ENCODE data around the gene SDR42E2. TPM values are rescaled to one million over a fixed set of nuclear protein-coding genes. Genes with fewer than 3 reads are reported as not detected.
A peak's percentile ranks its signal among the peaks of the same experiment; 100 is the strongest.

The SDR42E2 gene
- total RNA-seq, 1 donor from 2014 or later = 0.24 TPM

GRCh38 chr16:22206842-22207714 is 44.8 kb downstream of the SDR42E2 start:
- ATAC-seq = peak; percentile 79

GRCh38 chr16:22207715-22208360 is 45.5 kb downstream of the SDR42E2 start:
- peak overlapping the region; percentile 87 for H3K27ac ChIP-seq
- peaks cover 8% of the 10 kb centered on the region for H3K36me3 ChIP-seq
- ATAC-seq (no peak), DNase-seq (no peak)
- intact Hi-C loops (cut with DNase I) = no loop called here
- H3K4me3 ChIP-seq = peak overlapping the region; percentile 99
- no peaks in the 10 kb centered on the region for H3K9me3 ChIP-seq
- no peak for TF ChIP-seq CTCF (IDR thresholded peaks at IDR 0.05)
- peaks cover 37% of the 10 kb centered on the region for H3K4me1 ChIP-seq
- H3K27me3 ChIP-seq (ENCODE audit: low read depth) = no peaks in the 10 kb centered on the region

More at GRCh38 chr16:22206842-22207714, 44.8 kb downstream of the SDR42E2 start:
- Histone ChIP-seq H3K9me3 (no peaks in the 10 kb centered on the region), H3K4me1 (peaks cover 37% of the 10 kb centered on the region), H3K27me3 (ENCODE audit: low read depth) (no peaks in the 10 kb centered on the region), H3K27ac (peak overlapping the region; percentile 87), H3K4me3 (peak overlapping the region; percentile 99), H3K36me3 (peaks cover 8% of the 10 kb centered on the region)
- TF ChIP-seq CTCF (IDR thresholded peaks at IDR 0.05) = no peak
- peak; percentile 86 for DNase-seq
- intact Hi-C loops (cut with DNase I) = no loop called here

GRCh38 chr16:22210285-22210684 is 48.0 kb downstream of the SDR42E2 start:
- H3K27ac ChIP-seq = peak overlapping the region; percentile 1
- intact Hi-C loops (cut with DNase I) = no loop called here
- H3K4me3 ChIP-seq = no peak overlapping the region
- no peaks in the 10 kb centered on the region for H3K9me3 ChIP-seq
- peaks cover 26% of the 10 kb centered on the region for H3K36me3 ChIP-seq
- ATAC-seq = no peak
- TF ChIP-seq CTCF (IDR thresholded peaks at IDR 0.05) = no peak
- no peak for DNase-seq
- H3K27me3 ChIP-seq (ENCODE audit: low read depth) = no peaks in the 10 kb centered on the region
- H3K4me1 ChIP-seq = peaks cover 44% of the 10 kb centered on the region

GRCh38 chr16:22210854-22211253 is 48.5 kb downstream of the SDR42E2 start:
- no peaks in the 10 kb centered on the region for H3K27me3 ChIP-seq (ENCODE audit: low read depth)
- peak overlapping the region; percentile 1 for H3K27ac ChIP-seq
- ATAC-seq = no peak
- no peak for TF ChIP-seq CTCF (IDR thresholded peaks at IDR 0.05)
- H3K36me3 ChIP-seq = peaks cover 29% of the 10 kb centered on the region
- intact Hi-C loops (cut with DNase I) = no loop called here
- H3K9me3 ChIP-seq = no peaks in the 10 kb centered on the region
- H3K4me1 ChIP-seq = peaks cover 44% of the 10 kb centered on the region
- DNase-seq = no peak
- no peak overlapping the region for H3K4me3 ChIP-seq

GRCh38 chr16:22213236-22213635 is 50.9 kb downstream of the SDR42E2 start:
- peaks cover 29% of the 10 kb centered on the region for H3K36me3 ChIP-seq
- peaks cover 34% of the 10 kb centered on the region for H3K4me1 ChIP-seq
- H3K4me3 ChIP-seq = no peak overlapping the region
- DNase-seq = no peak
- no peaks in the 10 kb centered on the region for H3K27me3 ChIP-seq (ENCODE audit: low read depth)
- H3K27ac ChIP-seq = no peak overlapping the region
- intact Hi-C loops (cut with DNase I) = no loop called here
- ATAC-seq = no peak
- no peak for TF ChIP-seq CTCF (IDR thresholded peaks at IDR 0.05)
- no peaks in the 10 kb centered on the region for H3K9me3 ChIP-seq
